SK-N-MC (cell line): Measurements from ENCODE around the gene WFDC2.

Experiments used
- DNase-seq: peaks from one replicate; pipeline ENCODE4 v3.0.0-alpha.2; 2011; ENCODE audit warnings: low read depth, low spot score
- H3K27ac ChIP-seq: fragments of 200-600 bp; sonication (generic); 2 replicates; pipeline ENCODE4 v1.5.1; 2016; ENCODE audit warnings: mixed run types
- H3K36me3 ChIP-seq: fragments of 200-600 bp; sonication (generic); 2 replicates; pipeline ENCODE4 v1.6.1; 2017; ENCODE audit warnings: antibody characterized with exemption, low read length, mixed read lengths; ENCODE audit not compliant: insufficient read depth
- H3K4me3 ChIP-seq: fragments of 200-600 bp; sonication (generic); 2 replicates; pipeline ENCODE4 v1.5.1; 2016
- H3K9ac ChIP-seq: fragments of 200-600 bp; sonication (generic); 2 replicates; pipeline ENCODE4 v1.8.0; 2017; ENCODE audit warnings: mixed run types, mixed read lengths; ENCODE audit not compliant: insufficient read length
- H3K9me3 ChIP-seq: fragments of 200-600 bp; sonication (generic); 2 replicates; pipeline ENCODE4 v1.6.1; 2017; ENCODE audit warnings: low read depth, mild to moderate bottlenecking, antibody characterized with exemption, low read length, moderate library complexity, mixed read lengths
- EZH2 ChIP-seq: fragments of 200-600 bp; sonication (generic); IDR thresholded peaks from one replicate; pipeline ENCODE4 v1.6.1; 2017; ENCODE audit warnings: antibody characterized with exemption
- FOXP2 ChIP-seq: optimal IDR thresholded peaks from 2 replicates; pipeline ENCODE3; 2011; ENCODE audit warnings: mild to moderate bottlenecking, moderate library complexity; ENCODE audit not compliant: insufficient read depth; ENCODE audit errors: extremely low read length, control extremely low read depth
- POLR2AphosphoS5 ChIP-seq: IDR thresholded peaks from 2 replicates; pipeline ENCODE4 v1.6.1; 2012; ENCODE audit warnings: mild to moderate bottlenecking, low read depth, low read length, borderline replicate concordance

Gene WFDC2

GRCh38 chr20:45502561-45502960 is 33.0 kb downstream of the WFDC2 start:
- no peak overlapping the region for H3K9ac ChIP-seq
- H3K36me3 ChIP-seq = no peaks in the 10 kb centered on the region
- H3K27ac ChIP-seq = no peak overlapping the region
- H3K9me3 ChIP-seq = no peaks in the 10 kb centered on the region
- DNase-seq = no peak
- H3K4me3 ChIP-seq = no peak overlapping the region
- no peak for TF ChIP-seq FOXP2
- no peak for TF ChIP-seq EZH2
- TF ChIP-seq POLR2AphosphoS5 = no peak

- Histone ChIP-seq H3K27ac (no peak overlapping the region), H3K9ac (no peak overlapping the region), H3K36me3 (no peaks in the 10 kb centered on the region), H3K4me3 (no peak overlapping the region), H3K9me3 (no peaks in the 10 kb centered on the region)
- no peak for DNase-seq
- no peak for TF ChIP-seq POLR2AphosphoS5
- TF ChIP-seq FOXP2 = no peak
- no peak for TF ChIP-seq EZH2
These were observed 33.9 kb downstream of the WFDC2 start for GRCh38 chr20:45503403-45503802.

GRCh38 chr20:45506398-45506797 is 36.8 kb downstream of the WFDC2 start:
- H3K9ac ChIP-seq = no peak overlapping the region
- H3K27ac ChIP-seq = no peak overlapping the region

GRCh38 chr20:45507011-45507820 is 37.7 kb downstream of the WFDC2 start:
- Histone ChIP-seq H3K4me3 (no peak overlapping the region), H3K27ac (no peak overlapping the region), H3K9me3 (no peaks in the 10 kb centered on the region), H3K9ac (no peak overlapping the region), H3K36me3 (no peaks in the 10 kb centered on the region)
- TF ChIP-seq FOXP2 (no peak), EZH2 (no peak), POLR2AphosphoS5 (no peak)
- no peak for DNase-seq

More at GRCh38 chr20:45506398-45506797, 36.8 kb downstream of the WFDC2 start:
- no peak overlapping the region for H3K4me3 ChIP-seq
- DNase-seq = no peak
- H3K9me3 ChIP-seq = no peaks in the 10 kb centered on the region
- TF ChIP-seq FOXP2 (no peak), POLR2AphosphoS5 (no peak), EZH2 (no peak)
- no peaks in the 10 kb centered on the region for H3K36me3 ChIP-seq

- no peaks in the 10 kb centered on the region for H3K36me3 ChIP-seq
- no peak overlapping the region for H3K27ac ChIP-seq
- no peaks in the 10 kb centered on the region for H3K9me3 ChIP-seq
- no peak for TF ChIP-seq FOXP2
- no peak for TF ChIP-seq POLR2AphosphoS5
- TF ChIP-seq EZH2 = no peak
- no peak overlapping the region for H3K9ac ChIP-seq
- H3K4me3 ChIP-seq = no peak overlapping the region
- no peak for DNase-seq
These were observed 38.7 kb downstream of the WFDC2 start for GRCh38 chr20:45508068-45508886.

GRCh38 chr20:45509091-45509490 is 39.5 kb downstream of the WFDC2 start:
- no peak for TF ChIP-seq FOXP2
- no peak for TF ChIP-seq EZH2
- TF ChIP-seq POLR2AphosphoS5 = no peak
- Histone ChIP-seq H3K9me3 (no peaks in the 10 kb centered on the region), H3K36me3 (no peaks in the 10 kb centered on the region), H3K9ac (no peak overlapping the region), H3K27ac (no peak overlapping the region), H3K4me3 (no peak overlapping the region)
- no peak for DNase-seq

DNA sequence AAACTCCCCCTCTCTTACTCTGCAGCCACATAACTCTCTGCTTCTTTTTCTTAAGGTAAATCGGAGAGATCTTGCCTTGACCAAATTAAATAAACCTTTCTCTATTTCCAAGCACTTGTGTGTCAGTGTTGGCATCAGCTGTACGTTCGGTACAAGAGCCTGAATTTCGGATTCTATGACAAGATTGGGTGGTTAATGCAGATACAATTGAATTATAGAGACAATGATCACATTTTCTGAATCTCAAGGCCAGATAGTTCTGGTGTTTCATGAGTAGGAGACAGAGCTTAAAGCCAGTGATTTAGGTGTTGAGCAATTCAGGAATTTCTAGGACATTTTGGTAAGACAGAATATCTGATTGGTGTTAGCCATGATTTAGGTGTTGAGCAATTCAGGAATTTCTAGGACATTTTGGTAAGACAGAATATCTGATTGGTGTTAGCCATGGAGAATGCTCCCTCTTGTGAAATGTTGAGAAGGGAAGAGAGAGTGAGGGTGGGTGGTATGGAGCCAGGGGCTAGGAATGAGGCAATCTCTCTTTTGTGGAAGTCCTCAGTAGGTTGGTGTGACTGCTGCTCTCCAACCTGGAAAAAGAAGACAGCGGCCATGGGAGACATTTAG is 40.8 kb downstream of the WFDC2 start:
- TF ChIP-seq POLR2AphosphoS5 = no peak
- no peak for TF ChIP-seq EZH2
- TF ChIP-seq FOXP2 = no peak
- no peak overlapping the region for H3K27ac ChIP-seq
- no peak overlapping the region for H3K4me3 ChIP-seq
- H3K9ac ChIP-seq = no peak overlapping the region
- no peaks in the 10 kb centered on the region for H3K36me3 ChIP-seq
- no peak for DNase-seq
- no peaks in the 10 kb centered on the region for H3K9me3 ChIP-seq
